ENCODE results near the gene CWC15.
"Not testable (repeated sequence)": the region's sequence is repeated elsewhere in the genome, so short reads cannot be mapped to it uniquely, and the experiment has no call there.

CWC15 gene

DNA sequence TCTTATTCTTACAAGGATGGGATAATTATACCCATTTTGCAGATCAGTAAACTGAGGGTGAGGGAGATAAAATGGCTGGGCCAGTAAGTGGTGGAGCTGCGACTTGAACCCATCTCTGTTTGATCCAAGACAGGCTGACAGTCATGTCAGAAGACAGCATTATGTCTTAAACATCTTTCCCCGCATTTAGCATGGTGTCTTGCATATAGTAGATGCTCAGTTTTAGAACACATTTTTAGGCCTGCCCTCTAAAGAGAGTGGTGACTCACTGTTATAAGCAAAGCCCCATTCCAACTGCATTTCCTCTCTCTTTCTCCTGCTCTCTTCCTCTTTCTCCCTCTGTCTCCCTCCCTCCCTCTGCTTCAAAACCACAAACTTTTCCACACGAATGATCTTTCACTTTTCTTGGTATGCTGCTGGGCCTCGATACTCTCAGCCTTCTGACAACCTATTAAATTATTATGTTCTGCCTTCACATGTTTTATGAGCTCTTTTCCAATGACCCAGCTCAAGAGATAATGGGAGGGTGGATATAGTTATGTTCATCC is 25.2 kb downstream of the CWC15 start:
- no peak for DNase-seq

DNA sequence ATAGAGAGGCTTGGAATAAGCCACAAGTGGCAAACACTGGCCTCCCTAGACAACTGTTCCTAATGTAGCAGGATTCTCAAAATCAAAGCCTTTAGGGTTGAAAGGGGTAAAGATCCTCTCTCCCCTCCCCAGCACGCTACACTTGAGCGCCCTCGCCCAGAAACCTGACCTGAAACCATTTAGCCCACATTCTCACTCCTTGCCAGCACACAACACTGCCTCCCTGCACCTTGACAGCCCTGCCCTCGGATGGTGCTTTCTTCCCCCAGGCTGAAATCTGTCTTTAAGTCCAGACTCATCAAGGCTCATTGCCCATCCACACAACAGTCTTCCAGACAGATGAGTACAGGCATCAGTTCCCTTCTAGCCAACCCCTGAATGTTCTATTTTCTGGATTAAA is 26.5 kb downstream of the CWC15 start:
- no peak for DNase-seq

DNA sequence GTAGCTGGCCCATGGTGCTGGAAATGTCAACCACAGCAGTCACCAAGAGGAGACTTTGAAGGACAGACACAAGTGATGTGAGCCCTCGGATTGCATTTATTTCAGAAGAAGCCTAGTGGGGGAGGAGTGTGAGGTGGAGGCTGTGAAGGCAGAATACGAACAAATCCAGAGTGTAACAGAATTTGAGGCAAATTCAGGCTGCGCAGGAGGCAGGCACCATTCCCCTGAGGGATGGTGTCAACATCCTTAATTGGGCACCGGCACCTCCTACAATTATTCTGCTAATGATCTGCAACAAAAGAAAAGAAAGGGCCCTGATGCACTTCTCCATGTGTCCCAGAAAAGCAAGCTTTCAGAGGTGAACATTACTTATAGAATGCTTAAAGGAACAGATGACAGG is 32.2 kb downstream of the CWC15 start:
- no peak for DNase-seq

DNA sequence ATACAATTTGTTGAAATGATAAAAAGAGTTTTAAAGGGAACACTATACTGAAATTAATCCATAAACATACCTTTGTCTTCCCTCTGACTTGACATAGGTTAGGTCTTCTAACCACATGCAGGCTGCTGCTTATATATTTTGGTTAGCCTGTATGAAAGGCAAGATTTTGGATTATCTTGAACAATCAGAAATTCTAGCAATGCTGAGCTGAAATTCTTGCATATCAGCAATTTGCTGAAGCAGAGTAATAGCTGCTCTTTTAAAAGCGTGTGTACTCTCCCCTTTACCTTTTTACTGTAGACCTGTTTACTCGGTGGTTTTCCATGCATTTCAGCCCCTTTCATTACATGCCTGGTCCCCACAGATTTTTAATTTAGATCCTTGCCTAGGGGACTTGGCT is 34.0 kb downstream of the CWC15 start:
- DNase-seq: no peak

DNA sequence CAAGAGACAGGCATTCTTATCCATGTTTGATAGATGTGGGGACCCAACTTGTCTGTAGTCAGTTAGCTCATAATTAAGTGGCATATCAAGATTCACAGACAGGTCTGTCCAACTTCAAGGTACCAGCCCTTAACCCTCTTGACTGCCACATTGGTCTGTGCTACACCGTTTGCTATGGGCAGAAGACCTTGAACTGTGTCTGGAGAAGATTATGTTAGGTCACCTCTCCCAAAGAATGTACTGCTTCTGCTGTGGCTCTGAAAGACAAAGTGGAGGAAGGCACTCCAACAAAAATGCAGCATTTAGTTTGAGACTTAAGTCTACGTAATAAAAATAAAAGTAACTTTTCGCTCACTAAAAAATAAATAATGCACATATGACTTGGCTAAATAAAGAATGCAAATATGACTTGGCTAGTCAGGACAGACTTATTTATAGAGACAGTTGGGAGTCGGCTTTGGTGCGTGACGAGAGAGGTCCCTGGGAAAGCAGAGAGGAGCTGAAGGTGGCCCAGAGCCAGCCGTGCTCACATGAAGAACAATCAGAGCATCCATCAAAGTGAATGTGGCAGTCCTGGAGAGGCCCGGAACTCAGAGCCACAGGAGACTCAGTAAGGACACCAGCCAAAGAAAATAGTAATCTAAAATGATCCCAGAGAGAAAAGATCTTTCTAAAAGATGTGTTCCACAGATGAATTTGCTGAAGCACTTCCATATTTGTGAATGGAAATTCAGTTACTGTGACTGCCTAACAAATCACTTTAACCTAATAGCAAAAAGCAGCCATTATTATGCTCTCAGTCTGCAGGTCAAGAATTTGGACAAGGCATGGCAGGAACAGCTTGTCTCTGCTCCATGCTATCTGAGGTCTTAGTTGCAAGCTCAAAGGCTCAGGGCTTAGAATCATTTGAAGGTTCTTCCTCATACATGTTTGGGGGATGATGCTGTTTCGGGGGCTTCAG is 35.0 kb downstream of the CWC15 start:
- peak; percentile 76 for DNase-seq

DNA sequence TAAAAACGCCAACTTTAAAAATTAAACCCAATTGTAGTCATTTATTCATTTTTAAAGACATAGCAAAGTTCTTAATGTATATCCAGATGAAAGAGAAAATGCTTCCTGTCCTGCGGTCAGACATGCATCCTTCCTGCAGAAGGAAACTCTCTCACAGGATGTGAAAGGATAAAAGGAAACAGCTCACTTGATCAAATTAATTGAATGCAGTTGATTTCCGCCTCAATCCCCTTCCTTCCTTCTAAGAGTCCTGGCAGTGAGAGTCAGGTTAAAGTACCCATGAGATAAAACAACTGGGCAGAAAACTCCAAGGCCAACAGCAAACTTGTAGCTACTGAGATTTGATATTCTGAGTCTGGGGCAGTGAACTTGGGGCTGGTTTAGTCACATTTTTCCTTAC is 38.5 kb downstream of the CWC15 start:
- no peak for DNase-seq

DNA sequence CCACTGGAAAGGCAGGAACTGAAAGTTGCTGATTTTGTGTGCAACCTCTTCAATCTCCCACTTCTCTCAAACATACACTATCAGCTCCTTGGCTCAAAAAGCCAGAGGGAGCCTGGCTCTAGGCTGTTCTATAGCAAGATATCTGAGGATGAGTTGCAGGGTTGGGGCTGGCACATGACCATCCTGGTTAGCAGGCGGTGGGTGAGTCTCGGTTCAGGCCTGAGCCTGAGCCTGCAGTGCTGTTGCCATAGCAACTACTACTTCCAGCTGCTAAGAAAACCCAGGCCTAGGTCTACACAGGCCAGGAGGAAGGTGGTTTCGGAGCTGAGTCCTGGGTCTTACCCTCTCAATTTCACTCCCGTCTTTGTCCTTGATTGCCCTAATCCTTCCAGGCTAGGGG is 39.0 kb downstream of the CWC15 start:
- no peak for DNase-seq

DNA sequence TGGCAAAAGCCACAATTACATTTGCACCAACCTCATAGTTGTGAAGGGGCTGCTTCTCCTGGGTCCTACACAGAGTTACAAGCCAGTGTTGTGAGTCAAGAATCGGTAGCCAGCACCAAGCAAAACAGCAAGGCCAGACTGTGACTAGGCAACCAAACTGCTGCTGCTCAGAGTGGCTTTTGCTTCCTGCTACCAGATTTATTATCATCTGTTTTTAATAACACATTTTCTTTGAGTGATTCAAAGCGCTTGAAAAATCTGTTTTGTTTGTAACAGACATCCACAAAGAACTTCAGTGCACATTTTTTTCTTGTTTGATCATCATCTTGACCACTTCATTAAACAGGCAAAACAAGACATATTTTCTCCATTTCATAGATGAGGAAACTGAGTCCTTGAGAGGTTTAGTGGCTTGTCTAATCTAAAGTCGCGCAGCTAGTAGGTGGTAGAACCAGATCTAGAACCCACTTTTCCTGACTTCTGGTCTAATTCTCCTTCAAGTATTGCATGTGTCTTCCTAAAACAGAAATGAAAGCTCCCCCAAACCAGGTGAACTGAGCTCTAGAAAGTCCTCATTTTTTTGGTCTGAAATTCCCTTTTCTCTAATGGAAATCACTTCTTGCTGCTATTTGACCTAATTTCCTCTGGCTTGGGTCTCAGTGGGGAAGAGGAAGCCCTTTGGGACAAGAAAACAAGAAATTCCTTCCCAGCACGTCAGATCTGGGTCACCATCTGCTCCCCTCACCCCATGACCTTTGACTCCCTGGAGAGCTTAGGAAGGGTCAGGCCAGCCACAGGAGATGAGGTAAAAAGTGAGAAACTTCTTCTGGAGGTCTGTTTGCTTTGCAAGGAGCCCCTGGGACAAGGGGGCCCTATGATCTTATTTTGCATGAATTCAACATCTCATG is 39.9 kb downstream of the CWC15 start:
- peak; percentile 53 for DNase-seq

DNA sequence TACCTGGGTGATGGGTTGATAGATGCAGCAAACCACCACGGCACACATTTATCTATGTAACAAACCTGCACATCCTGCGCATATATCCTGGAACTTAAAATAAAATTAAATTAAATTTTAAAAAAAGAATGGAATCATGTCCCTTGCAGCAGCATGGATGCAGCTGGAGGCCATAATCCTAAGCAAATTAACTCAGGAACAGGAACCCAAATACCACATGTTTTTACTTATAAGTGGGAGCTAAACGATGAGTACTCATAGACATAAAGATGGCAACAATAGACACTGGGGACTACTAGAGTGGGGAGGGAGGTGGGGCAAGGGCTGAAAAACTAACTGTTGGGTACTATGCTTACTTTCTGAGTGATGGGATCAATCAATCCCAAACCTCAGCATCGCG is 40.9 kb downstream of the CWC15 start:
- DNase-seq: no peak

DNA sequence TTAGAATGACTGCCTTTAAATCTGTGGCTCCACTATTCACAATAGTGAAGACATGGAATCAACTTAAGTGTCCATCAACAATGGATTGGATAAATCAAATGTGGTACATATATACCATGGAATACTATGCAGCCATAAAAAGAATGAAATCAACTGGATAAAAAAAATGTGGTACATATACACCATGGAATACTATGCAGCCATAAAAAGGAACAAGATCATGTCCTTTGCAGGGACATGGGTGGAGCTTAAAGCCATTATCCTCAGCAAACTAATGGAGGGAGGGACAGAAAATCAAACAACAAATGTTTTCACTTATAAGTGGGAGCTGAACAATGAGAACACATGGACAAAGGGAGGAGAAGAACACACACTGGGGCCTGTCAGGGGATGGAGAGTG is 41.3 kb downstream of the CWC15 start:
- not testable (repeated sequence) for DNase-seq

DNA sequence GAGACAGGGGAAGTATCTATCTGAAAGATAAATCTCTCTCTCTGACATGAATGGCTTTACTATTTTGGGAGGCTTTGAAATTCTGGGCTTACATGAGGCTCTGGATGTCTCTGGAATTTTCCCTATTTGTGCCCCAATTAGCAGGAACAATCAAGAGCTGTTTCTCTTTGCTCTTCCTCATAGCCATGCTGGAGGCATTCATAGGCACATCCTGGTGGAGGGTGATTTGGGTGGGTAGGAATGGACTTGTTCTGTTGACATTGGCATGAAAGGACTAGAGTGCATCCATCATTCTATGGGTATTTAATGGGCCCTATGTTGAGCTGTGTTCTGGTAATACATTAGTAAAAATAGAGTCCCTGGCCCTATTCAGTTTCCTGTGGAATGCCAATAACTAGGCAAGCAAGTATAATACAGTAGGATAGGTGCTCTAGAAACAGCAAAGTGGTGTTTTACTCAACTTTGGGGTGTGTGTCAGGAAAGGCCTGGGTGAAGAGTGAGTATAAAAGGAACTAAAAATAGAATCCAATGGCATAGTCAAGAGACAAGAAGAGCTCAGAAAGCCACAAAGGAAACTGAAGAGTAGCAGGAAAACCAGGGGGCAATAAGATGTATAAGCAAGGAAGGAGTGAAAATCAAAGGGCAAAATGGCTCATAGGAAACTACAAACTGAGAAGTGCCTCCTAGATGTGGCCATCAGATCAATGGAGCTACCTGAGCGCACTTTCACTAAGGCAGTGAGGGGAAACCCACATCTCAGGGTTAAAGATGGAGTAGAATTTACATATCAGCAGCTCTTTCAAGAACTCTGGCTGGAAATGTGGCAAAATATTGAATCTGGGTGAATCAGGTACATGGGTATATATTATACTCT is 45.0 kb downstream of the CWC15 start:
- no peak for DNase-seq

DNA sequence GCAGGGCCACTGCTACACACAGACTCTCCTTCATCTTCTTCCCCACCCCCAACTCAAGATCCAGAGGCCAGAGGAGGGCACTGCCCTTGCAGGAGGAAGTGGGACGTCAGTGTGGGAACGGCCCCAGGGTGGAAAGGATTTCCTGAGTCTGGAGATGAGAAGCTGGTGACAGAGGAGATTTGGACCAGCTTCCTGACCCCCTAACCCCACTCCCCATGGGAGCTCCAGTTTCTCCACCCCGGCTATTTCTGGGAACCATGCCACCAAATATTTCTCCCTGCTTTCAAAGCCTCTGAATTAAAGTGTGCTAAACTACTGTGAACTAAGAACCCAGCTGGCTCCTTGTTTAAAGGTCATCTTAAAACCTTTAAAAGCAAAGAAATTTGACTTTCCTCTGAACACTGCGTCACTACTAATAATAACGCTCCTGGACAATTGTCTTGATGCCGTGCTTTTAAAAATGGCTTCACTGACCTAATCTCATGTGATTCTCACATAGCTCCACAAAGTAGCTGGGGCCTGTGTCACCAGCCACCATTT is 46.6 kb downstream of the CWC15 start:
- peak; percentile 84 for DNase-seq

DNA sequence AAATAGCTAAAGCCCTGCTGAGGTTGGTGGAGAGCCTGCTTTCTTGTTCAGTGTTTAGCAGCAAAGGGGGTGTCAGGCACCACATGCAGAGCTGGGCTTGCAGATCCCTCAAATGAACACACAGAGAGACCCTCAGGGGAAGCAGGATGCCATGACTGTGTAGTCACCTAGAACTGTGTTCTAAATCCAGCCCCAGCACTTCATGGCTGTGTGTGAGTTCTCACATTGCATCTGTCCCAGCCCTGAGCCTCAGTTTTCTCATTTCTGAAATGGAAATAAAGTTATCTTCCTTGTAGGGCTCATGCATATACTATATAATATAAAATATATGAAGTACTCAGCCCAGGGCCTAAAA is 47.1 kb downstream of the CWC15 start:
- DNase-seq: no peak

DNA sequence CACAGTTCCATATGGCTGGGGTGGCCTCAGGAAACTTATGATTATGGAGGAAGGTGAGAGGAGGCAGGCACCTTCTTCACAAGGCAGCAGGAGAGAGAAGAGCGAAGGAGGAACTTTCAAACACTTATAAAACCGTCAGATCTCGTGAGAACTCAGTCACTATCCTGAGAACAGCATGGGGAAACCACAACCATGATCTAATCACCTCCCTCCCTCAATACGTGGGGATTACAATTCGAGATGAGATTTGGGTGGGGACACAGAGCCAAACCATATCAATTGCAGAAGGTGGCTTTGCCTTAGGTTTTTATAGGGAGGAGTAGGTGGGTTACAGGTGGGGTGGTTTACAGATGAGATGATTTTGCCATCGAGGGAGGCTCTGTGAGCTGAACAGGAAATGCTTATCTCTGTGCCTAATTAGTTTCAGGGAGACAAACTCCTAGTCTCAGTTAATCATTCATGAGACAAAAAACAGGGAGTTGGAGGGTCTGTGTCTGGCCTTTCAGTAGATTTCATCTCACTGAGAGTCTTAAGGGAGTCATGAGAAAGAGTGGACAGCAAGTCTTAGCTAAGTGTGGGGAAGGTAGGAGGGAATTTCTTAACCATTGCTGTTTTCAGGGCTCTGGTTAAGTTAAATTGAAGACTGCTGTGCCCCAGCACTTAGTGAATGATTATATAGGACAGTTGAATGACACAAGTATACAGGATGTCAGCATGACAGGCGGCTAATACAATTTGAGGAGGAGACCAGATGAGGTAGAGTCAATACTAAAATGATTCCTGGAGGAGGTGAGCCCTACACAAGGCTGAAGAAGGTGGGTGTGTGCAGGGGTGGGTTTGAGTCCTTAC is 47.7 kb downstream of the CWC15 start:
- DNase-seq: no peak

DNA sequence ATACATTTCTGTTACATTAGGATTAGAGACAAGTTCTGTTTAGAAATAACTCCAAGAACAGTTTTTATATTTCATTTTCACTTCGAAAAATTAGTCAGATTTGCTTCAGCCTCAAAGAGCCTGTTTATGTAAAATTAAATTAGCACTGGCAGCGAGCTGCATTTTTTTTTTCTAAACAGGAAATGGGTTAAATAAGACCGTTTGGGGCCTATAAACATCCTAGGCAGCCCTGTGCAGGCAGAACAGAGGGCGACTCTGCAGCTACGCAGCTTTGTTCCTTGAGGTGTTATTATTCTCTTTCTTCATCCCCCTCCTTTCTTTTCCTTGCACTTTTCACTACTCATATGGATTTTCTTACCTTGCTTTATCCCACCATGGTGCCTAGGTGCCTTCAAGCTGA is 48.7 kb downstream of the CWC15 start:
- no peak for DNase-seq

DNA sequence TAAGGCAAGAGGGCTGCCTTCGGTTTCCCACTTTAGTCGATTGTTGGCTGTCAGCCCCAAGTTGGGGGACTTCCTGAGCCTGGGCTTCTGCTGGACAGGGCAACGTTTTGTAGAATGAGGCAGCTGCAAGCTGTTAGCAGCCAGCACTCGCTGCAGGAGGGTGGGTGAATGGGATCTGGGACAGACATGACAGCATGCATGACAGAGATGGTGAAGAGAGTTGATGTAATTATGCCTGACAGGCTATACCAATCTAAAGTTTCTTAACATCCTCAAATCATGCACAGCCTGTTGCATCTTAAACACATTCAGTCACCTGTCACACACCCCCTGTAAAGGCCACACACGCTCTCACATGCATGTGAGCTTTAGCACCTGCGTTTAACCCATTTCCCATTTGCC is 49.2 kb downstream of the CWC15 start:
- no peak for DNase-seq

DNA sequence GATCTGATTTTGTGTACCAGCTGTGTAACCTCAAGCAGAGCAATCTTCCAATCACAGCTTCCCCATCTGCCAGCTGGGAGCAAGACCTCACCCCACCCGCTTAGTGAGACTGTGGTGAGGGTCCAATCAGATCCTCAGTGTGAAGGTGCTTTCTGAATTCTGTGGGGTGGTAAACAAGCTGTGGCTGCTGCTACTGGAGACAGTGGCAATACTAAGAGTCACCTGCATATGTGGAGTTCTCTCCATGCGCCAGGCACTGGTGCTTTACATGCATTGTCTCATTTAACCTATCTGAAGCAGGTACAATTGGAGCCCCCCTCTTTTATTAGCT is 50.4 kb downstream of the CWC15 start:
- no peak for DNase-seq

DNA sequence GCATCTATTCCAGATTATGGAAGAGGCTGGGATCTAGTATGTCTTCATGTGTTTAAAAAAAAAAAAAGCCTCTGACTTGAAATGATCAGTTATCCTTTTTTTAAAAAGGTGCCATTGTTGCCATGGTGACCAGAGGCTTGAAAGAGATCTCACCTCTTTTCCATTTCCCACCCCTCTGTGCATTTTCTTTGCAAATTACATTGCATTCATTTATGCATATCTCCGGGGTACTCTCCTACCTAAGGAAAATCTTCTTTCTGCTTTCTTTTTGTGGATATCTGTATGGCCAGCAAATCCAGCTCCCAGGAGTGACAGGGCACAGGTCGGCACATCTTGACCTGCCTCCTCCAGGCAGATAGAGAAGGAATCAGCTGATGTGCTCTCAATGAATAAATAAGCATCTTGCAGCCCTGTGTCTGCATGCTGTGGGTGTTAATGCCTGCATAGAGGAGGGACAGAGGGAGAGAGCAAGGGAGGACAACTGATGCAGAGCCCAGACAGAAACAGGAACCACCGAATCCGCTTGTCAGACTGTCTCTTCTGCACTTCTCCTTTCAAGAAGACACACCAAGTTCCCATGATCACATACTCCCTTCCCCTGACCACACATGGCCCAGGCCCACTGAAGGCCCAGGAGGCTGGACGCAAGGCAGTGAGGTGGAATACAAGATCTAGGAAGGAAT is 50.9 kb downstream of the CWC15 start:
- DNase-seq: no peak

DNA sequence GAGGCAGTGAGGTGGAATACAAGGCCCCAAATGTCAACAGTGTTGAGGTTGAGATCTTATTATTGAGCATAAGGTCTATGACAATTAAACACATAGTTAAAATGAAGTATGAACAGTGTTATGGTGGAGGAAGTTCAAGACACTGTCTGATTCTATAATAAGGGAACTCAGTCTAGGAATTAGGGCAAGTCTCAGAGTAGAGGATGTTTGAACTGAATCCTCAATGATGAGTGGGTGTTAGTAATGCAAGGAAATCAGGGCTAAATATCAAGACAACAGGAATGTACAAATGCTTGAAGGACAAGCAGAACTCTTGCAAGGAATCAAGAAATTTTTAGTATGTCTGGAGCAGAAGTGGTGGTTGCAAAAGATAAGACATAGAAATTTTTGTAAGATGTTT is 53.0 kb downstream of the CWC15 start:
- no peak for DNase-seq

DNA sequence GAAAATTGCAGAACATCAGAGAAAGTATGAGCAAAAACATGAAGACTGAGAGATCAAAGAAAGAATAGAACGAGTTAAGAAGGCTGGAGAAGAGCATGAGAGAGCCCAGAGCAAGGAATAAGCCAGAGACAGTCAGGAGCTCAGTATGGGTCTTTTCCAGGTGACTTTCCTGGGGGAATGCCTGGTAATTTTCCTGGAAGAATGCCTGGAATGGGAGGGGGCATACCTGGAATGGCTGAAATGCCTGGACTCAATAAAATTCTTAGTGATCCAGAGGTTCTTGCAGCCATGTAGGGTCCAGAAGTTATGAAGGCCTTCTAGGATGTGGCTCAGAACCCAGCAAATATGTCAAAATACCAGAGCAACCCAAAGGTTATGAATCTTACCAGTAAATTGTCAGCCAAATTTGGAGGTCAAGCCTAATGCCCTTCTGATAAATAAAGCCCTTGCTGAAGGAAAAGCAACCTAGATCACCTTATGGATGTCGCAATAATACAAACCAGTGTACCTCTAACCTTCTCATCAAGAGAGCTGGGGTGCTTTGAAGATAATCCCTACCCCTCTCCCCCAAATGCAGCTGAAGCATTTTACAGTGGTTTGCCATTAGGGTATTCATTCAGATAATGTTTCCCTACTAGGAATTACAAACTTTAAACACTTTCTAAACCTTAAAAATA is 59.5 kb downstream of the CWC15 start:
- DNase-seq: not testable (repeated sequence)

Measured in right forelimb (tissue), 1 donor.